Activated CD4-positive, CD25-positive, alpha-beta regulatory T cell treated with anti-CD3 and anti-CD28 coated beads, Interleukin-2, amount 50 U/mL, for 16 hours (primary cell): ENCODE measurements around the gene RPTOR.

Experiments
- DNase-seq: peaks from one replicate; pipeline ENCODE4 v3.0.0-alpha.2; 2020; ENCODE audit warnings: low read depth, low spot score

RPTOR gene

GRCh38 chr17:80924807-80925610, 380.4 kb downstream of the RPTOR start:
- DNase-seq = no peak

DNA sequence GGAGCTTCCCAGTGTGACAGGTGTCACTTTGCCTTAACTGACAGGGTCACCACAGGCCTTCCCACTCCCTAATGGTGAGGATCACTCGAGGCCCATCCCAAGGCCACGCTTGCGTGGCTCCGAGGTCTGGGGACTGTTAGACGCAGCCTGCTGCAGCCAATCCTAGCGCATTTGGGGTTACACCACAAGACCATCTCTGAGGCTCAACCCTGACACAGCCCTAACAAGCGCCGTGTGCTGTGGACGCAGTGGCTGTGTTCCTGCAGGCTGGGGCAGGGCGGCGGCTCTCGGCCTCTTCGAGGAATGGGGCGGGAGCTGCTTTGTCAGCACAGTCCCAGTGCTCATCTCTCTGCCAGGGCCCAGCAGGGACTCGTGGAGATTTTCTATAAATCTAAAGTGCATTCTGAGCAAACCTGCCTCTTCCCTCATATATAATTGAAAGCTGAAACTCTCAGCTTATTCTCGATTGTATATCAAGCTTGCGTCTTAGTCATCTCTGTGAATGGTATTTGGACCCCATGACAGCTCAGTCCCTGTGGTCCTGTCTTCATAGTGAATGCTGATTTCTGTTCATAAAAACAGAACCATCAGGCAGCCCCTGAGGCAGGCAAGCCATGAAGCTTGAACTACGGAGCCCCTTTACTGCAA, 381.2 kb downstream of the RPTOR start:
- DNase-seq = no peak

DNA sequence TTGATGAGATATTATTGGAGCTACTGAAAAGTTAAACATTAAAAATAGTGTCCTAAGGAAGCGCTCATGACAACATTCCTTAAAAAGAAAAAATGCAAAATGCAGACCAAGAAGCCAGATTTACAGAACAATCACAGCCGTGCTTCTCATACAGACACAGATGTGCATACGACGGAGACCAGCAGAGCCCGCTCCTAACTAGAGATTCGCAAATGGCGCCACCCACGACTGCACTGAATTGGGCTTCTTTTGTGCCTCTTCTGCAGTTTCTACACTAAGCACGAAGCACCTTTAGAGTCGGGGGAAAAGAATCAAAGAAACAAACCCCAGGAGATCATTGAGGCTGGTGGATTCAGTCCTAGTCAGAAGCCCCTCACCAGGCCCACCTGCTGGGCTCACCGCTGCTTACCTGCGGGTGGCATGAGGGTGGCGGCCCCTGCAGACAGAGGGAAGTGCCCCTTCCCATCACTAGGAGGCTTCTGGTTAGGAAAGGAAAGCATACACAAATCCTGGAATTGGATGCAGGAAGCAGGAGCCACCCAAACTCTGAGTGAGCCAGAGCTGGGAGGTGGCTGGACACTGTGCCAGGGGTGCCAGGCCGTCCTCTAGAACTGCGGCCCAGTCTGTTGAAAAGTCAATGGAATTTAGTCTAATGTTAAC, 382.1 kb downstream of the RPTOR start:
- DNase-seq = no peak

DNA sequence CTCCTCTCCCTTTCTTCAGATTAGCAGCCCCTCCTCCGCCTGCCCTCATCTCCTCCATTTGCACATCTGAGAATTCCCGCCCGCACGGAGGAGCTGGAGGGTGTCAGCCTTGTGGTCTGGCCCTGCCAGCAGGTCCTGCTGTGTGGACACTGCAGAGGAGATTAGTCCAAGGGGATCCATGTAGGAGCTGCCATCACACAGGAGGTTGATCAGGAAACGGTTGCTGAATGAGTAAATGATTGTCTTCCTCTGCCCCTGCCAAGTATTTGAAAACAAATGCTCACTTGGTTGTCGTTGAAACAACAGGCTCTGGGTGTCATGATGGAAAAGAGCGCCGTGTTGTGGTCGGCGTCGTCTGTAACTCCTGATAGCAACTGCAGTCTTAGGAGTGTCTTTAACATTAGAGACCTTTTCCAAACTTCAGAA, 383.2 kb downstream of the RPTOR start:
- DNase-seq = no peak

DNA sequence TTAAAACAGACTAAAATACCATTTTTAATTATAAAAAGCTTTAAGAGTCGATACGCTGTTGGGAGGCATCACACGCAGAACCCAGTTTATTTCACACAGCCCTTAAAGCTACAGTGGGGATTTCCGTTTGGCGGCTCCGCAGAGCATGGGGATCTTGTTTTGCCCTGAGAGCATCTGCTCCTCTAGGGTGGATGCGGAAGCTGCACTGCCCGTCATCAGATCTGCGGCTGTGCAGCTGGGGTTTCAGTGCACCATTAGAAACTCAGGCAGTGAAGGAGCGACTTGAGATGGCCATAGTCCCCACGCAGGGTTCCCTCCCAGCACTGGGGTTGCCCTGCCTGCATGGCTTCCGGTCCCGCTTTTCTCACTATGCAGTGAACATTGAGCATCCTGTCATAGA, 384.8 kb downstream of the RPTOR start:
- DNase-seq = no peak

GRCh38 chr17:80930335-80931279, 386.0 kb downstream of the RPTOR start:
- DNase-seq = no peak

DNA sequence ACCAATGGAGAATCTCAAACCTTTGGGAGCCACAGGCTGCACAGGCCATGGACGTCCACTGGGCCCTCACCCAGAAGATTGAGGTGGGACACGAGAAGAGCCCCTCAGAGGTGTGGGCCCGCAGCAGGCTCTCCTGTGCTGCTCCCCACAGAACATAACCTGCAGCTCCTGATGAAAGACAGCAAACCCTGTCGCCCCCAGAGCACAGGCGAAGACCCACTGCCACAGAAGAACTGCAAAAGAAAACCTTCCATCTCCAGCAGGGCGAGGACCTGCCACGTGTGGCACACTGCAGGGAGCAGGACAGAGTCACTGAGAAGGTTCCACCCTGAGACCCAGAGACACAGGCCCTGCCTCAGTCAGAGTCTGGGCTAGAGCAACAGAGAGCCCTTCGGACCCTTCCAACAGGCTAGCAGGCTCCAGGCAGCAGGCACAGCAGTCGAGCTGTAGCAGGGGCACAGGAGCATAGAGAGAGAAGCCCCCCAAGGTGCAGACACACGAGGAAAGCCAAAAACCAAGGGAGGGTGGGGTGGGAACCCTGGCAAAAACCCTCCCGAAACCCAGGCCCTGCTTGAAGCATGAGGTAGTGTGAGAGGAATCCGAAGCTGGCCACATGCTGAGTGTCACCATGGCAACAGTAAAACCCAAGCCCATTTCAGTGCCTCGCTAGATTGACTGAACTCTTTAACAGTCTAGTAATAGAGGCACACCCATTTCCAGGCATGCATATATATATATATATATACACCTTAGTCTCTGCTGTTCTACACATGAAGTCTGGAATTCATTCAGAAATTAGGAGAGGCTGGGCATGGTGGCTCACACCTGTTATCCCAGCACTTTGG, 387.0 kb downstream of the RPTOR start:
- no peak for DNase-seq

DNA sequence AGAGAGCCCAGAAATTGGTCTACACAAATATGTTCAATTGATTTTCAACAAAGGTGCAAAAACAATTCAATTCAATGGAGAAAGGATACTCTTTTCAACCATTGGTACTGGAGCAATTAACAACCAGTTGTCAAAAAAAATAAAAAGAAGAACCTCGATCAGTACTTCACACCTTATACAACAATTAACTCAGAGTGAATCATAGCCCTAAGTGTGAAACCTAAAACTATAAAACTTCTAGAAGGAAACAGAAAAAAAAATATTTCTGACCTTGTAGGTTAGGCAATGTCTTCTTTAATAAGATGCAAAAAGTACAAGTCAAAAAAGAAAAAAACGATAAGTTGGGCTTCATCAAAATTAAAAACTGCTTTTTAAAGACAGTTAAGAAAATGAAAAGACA, 390.9 kb downstream of the RPTOR start:
- no peak for DNase-seq

- DNase-seq = no peak
These were observed 391.6 kb downstream of the RPTOR start for GRCh38 chr17:80936218-80936617.

DNA sequence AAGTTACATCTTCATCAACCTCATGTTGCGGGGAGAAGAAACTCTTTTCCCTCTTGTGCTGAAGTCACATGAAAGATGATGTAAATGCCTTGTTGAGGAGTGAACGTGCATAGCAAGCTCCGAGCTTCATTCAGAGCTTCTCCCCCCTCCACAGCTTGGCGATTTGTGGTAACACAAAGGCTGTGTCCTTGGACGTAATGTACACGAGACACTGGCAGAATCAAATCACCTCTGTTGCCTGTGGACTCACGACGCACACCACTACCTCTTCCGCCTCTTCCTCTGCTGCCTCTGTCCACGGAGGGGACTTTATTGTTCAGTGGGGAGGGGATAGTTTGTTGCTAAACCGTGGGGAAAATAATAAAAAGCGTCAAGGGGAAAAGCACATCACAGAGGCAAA, 392.1 kb downstream of the RPTOR start:
- no peak for DNase-seq

GRCh38 chr17:80937462-80938381, 393.1 kb downstream of the RPTOR start:
- no peak for DNase-seq

DNA sequence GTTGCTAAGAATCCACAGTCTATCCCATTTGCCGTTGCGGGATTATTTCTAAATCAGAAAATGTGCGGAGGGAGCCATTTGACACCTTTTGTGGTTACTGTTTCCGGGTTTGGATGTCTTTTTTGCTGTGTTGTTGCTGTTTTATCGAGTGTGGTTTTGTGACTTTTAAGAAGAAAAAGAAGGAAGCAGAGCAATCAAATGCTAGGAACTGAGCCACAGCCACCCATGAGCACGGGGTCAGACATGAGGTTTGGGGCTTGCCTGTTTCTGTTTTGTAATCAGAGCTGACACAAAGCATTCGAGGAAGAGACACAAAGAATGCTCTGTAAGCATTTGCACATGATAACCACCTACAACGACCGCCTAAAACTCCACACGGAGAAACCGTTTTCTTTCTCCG, 393.9 kb downstream of the RPTOR start:
- no peak for DNase-seq

DNA sequence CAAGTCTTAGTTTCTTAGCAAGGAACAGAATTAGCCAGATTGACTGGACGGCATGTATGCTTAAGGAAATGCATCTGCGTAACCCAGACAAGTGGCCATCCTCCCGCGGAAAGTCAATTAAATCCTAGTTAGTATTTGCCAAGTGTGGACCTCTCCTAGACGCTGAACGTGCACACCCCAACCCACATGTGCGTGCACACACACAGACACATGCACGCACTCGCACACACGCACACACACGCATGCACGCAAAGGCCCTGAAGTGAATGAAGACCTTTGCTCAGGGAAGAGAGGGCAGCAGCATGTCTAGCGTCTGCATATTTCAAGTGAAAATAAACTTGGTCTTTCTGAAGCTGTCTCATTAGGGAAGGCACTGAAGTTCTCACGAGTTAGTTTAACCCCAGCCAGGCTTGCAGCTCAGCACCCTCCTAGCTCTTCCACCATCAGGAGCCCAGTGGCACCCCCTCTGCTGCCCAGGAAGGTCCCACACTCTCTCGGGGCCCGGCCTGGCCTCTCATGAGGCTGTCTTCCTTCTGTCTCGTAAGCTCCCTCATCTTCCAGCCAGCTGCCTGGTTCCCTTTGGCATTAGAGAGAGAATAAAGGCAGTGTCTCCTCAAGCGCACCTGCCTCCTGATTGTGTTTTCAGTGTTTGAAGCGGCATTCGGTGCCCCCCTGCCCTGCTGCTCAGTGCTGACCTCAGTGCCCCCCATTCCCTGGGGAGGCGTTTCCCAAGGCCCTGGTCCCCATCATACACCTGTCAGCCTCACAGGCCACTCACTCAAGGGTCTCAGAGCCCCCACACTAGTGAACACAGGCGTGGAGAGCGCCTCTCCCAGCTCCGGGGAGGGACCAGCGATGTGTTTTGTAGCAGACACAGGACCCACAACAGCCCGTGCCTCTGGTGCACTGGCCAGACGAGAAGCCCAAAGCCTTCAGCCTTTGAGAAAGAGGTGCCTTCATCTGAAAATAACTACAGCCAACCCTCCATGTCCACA, 394.8 kb downstream of the RPTOR start:
- DNase-seq = no peak

DNA sequence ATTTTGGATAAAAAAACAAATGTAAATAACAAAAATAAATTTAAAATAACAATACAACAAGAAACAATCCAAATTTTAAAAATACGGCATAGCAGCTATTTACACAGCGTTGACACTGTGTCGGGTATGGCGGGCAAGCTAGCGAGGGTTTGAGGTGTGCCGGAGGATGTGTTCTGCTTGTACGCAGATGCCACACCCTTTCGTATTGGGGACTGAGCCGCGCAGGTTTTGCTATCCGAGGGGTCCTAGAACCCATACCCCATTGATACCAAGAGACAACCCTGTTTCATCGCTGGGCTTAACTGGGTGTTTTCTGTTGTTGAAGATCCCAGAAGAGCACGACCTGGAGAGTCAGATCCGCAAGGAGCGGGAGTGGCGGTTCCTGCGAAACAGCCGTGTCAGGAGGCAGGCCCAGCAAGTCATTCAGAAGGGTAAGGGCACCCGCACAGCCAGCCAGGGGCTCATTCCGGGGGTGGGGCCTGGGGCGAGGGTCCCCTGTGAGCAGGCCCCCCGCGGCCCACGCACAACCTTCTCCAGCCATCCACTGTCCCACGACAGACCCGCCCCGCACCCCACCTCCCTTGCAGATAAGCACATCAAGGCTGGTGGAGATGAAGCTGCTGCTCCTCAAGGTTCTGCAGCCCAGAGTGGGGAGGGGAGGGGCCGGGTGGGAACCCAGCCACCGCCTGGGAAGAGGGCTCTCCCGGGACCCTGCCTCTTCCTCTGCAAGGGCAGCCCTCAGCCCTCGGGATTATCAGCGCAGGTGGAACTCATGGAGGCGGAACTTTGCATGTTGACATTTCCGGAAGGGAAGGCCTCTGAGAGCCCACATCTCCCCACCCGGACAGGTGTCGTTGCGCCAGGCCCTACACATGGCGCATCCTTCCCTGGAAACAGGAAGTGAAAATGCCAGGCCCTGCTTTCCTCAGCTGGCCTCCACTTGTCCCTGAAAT, 395.8 kb downstream of the RPTOR start:
- DNase-seq = no peak

DNA sequence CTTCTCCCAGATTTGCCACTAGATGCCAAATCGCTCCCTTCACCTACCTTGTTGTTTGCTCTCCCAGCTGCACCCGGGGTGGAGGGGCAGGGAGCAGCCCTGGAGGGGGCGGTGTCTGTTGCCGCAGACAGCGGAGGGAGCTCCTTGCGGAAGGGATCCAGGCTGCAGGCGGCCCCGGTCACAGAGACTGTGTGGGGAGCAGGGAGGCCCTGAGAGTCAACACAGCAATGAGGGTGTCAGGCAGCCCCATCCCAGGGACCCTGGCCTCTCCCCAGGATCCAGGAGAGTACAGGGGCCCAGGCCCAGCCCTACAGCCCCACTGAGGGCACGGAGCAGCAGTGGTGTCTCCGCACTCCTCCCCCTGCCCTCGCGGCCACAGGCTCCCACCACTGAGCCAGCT, 396.5 kb downstream of the RPTOR start:
- DNase-seq = no peak

GRCh38 chr17:80941743-80942422, 397.2 kb downstream of the RPTOR start:
- DNase-seq = no peak
